Measurements from ENCODE around the gene GPR107. TPM values are rescaled to one million over a fixed set of nuclear protein-coding genes. Genes with fewer than 3 reads are reported as not detected.

The GPR107 gene
- total and polyA plus RNA-seq, 2 donors (not counting 1 experiment from before 2014, with no cell fraction given) = 10.4 to 28.1 TPM

DNA sequence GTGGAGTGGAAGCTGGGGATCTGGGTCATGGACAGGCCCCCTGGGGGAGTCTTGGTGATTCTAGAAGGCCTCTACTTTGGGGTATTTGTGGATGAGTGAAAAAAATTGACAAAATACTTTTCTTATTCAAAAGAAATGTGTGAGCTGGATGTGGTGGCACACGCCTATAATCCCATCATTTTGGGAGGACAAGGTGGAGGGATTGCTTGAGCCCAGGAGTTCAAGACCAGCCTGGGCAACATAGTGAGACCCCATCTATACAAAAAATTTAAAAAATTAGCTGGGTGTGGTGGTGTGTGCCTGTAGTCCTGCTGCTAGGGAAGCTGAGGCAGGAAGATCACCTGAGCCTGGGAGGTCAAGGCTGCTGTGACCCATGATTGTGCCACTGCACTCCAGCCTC lies 111.9 kb downstream of the GPR107 start:
- intact Hi-C loops (cut with micrococcal nuclease) = loop anchor here (10.0 kb wide), 1 partner anchor 61 kb away; no protein-coding TSS in a partner anchor
- Histone ChIP-seq H4K20me1 (ENCODE audit: control insufficient read depth, insufficient read depth, low read length, poor library complexity, severe bottlenecking) (no peaks in the 10 kb centered on the region), H3K27ac (ENCODE audit: low read length in 2 of 2) (no peak overlapping the region), H3K9me3 (ENCODE audit: control extremely low read depth in 1 of 3, control insufficient read depth in 2 of 3, insufficient read depth in 1 of 3, low read length in 2 of 3) (peaks cover 0 to 3% (median 0%) of the 10 kb centered on the region in 3 donors), H3K79me2 (ENCODE audit: control insufficient read depth, insufficient read depth, low read length) (no peaks in the 10 kb centered on the region), H2AFZ (ENCODE audit: insufficient read depth, low read depth, low read length, poor library complexity, severe bottlenecking) (no peak overlapping the region), H3K36me3 (replicated peaks in 1 of 2; ENCODE audit: control extremely low read depth in 1 of 2, control insufficient read depth in 1 of 2, extremely low read depth in 1 of 2, insufficient read depth in 2 of 2, low read length in 1 of 2) (no peaks in the 10 kb centered on the region), H3K27me3 (replicated peaks in 1 of 4; ENCODE audit: control extremely low read depth in 1 of 4, control insufficient read depth in 3 of 4, insufficient read depth in 4 of 4, low read length in 3 of 4) (peaks cover 0 to 4% (median under 1%) of the 10 kb centered on the region in 4 experiments), H3K4me1 (ENCODE audit: control insufficient read depth in 2 of 2, insufficient read depth in 2 of 2, low read length in 2 of 2) (no peaks in the 10 kb centered on the region), H3K4me2 (replicated peaks; ENCODE audit: low read depth, low read length, poor library complexity, severe bottlenecking) (no peak overlapping the region), H3K9ac (ENCODE audit: low read length) (no peak overlapping the region), H3K4me3 (ENCODE audit: control extremely low read depth in 1 of 5, extremely low read depth in 1 of 5, insufficient read depth in 1 of 5, low read depth in 2 of 5, low read length in 4 of 5) (no peak overlapping the region)
- CTCF ChIA-PET = no interaction called here
- Mint-ChIP-seq H3K27ac (no peak overlapping the region), H3K4me3 (no peak overlapping the region), H3K9me3 (ENCODE audit: insufficient read depth) (no peaks in the 10 kb centered on the region), H3K27me3 (peaks cover 22% of the 10 kb centered on the region), H3K4me1 (no peaks in the 10 kb centered on the region)
- DNase-seq (no peak), ATAC-seq (ENCODE audit: low read depth) (no peak)
- POLR2A ChIA-PET = no interaction called here
- no CpG with 5 or more reads among the region's 1 CpG for WGBS (ENCODE audit: insufficient coverage)
- TF ChIP-seq, protein P1, sequence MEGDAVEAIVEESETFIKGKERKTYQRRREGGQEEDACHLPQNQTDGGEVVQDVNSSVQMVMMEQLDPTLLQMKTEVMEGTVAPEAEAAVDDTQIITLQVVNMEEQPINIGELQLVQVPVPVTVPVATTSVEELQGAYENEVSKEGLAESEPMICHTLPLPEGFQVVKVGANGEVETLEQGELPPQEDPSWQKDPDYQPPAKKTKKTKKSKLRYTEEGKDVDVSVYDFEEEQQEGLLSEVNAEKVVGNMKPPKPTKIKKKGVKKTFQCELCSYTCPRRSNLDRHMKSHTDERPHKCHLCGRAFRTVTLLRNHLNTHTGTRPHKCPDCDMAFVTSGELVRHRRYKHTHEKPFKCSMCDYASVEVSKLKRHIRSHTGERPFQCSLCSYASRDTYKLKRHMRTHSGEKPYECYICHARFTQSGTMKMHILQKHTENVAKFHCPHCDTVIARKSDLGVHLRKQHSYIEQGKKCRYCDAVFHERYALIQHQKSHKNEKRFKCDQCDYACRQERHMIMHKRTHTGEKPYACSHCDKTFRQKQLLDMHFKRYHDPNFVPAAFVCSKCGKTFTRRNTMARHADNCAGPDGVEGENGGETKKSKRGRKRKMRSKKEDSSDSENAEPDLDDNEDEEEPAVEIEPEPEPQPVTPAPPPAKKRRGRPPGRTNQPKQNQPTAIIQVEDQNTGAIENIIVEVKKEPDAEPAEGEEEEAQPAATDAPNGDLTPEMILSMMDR (IDR thresholded peaks at IDR 0.05) = no peak
- TF ChIP-seq EZH2 (IDR thresholded peaks at IDR 0.05; ENCODE audit: borderline replicate concordance, insufficient read depth, low read depth, low read length, poor library complexity, severe bottlenecking) = no peak

DNA sequence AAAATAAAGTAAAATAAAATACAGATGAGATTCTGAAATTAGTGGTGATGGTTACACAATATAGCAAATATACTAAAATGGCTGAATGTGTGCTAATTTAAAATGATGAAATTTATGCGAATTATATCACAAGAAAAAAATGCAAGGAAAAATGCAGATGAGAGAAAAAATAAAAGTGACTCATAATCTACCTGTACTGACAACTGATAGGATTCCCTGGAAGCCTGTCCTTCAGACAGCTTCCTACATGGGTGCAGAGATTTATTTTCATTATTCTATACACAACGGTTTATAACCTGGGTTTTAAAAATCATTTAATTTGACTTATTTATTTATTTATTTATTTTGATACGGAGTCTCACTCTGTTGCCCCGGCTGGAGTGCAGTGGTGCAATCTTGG lies 112.7 kb downstream of the GPR107 start:
- Histone ChIP-seq H3K9me3 (ENCODE audit: control extremely low read depth in 1 of 3, control insufficient read depth in 2 of 3, insufficient read depth in 1 of 3, low read length in 2 of 3) (no peaks in the 10 kb centered on the region), H3K4me1 (ENCODE audit: control insufficient read depth in 2 of 2, insufficient read depth in 2 of 2, low read length in 2 of 2) (peaks cover 0 to under 1% of the 10 kb centered on the region in 2 donors), H3K79me2 (ENCODE audit: control insufficient read depth, insufficient read depth, low read length) (no peaks in the 10 kb centered on the region), H4K20me1 (ENCODE audit: control insufficient read depth, insufficient read depth, low read length, poor library complexity, severe bottlenecking) (no peaks in the 10 kb centered on the region), H3K27me3 (replicated peaks in 1 of 4; ENCODE audit: control extremely low read depth in 1 of 4, control insufficient read depth in 3 of 4, insufficient read depth in 4 of 4, low read length in 3 of 4) (peaks cover 0 to 9% (median 4%) of the 10 kb centered on the region in 4 experiments), H3K36me3 (replicated peaks in 1 of 2; ENCODE audit: control extremely low read depth in 1 of 2, control insufficient read depth in 1 of 2, extremely low read depth in 1 of 2, insufficient read depth in 2 of 2, low read length in 1 of 2) (no peaks in the 10 kb centered on the region), H2AFZ (ENCODE audit: insufficient read depth, low read depth, low read length, poor library complexity, severe bottlenecking) (no peak overlapping the region), H3K27ac (ENCODE audit: low read length in 2 of 2) (no peak overlapping the region), H3K4me3 (ENCODE audit: control extremely low read depth in 1 of 5, extremely low read depth in 1 of 5, insufficient read depth in 1 of 5, low read depth in 2 of 5, low read length in 4 of 5) (no peak overlapping the region), H3K4me2 (replicated peaks; ENCODE audit: low read depth, low read length, poor library complexity, severe bottlenecking) (no peak overlapping the region), H3K9ac (ENCODE audit: low read length) (no peak overlapping the region)
- ATAC-seq (ENCODE audit: low read depth) (no peak), DNase-seq (no peak)
- 94% methylated on average over 2 of the region's 4 CpGs for WGBS (ENCODE audit: insufficient coverage)
- Mint-ChIP-seq H3K9me3 (ENCODE audit: insufficient read depth) (no peaks in the 10 kb centered on the region), H3K27ac (no peak overlapping the region), H3K4me1 (no peaks in the 10 kb centered on the region), H3K27me3 (peaks cover 30% of the 10 kb centered on the region), H3K4me3 (no peak overlapping the region)
- CTCF ChIA-PET = no interaction called here
- intact Hi-C loops (cut with micrococcal nuclease) = loop anchor here (10.0 kb wide), 1 partner anchor 62 kb away; no protein-coding TSS in a partner anchor
- TF ChIP-seq, protein P1 (IDR thresholded peaks at IDR 0.05) = no peak
- TF ChIP-seq EZH2 (IDR thresholded peaks at IDR 0.05; ENCODE audit: borderline replicate concordance, insufficient read depth, low read depth, low read length, poor library complexity, severe bottlenecking) = no peak
- POLR2A ChIA-PET = no interaction called here
